Measurements from ENCODE around the gene GALNT8. TPM values are rescaled to one million over a fixed set of nuclear protein-coding genes. Genes with fewer than 3 reads are reported as not detected.
"Not testable (repeated sequence)": the region's sequence is repeated elsewhere in the genome, so short reads cannot be mapped to it uniquely, and the experiment has no call there.

The GALNT8 gene
- total and polyA plus RNA-seq, 2 donors: 0.60 to 2.9 TPM

DNA sequence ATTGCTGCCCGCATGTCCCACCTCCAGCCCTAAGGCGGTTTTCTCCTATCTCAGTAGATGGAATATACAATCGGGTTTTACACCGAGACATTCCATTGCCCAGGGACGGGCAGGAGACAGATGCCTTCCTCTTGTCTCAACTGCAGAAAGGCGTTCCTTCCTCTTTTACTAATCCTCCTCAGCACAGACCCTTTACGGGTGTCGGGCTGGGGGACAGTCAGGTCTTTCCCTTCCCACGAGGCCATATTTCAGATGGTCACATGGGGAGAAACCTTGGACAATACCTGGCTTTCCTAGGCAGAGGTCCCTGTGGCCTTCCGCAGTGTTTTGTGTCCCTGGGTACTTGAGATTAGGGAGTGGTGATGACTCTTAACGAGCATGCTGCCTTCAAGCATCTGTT lies 1.4 kb downstream of the GALNT8 start:
- H3K4me3 ChIP-seq (ENCODE audit: low read depth, low read length); H3K4me1 ChIP-seq (ENCODE audit: insufficient read depth); H3K36me3 ChIP-seq (ENCODE audit: insufficient read depth); H3K27ac ChIP-seq (ENCODE audit: low read depth); DNase-seq (ENCODE audit: extremely low spot score): not testable (repeated sequence)
- 34% methylated on average over 11 of the region's 11 CpGs for WGBS

DNA sequence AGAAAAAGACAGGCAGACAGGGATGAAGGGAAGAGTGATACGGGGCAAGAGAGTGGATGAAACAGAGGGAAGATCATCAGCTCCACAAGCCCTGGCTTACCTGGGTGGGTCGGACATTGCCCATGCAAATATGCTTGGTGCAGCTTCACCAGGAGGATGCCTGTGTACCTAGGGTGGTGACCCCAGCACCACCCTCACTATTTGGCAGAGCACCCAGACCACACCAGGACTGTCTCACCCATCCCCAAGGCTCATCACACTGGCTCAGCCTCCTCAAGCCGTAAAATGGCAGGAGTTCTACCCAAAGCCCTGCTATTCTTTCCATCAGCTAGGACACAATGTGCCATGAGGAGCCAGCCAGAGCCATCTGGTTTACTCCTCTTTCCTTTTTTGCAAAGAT lies 3.0 kb downstream of the GALNT8 start:
- Histone ChIP-seq H3K4me3 (ENCODE audit: low read depth, low read length) (no peak overlapping the region), H3K4me1 (ENCODE audit: insufficient read depth) (no peaks in the 10 kb centered on the region), H3K36me3 (ENCODE audit: insufficient read depth) (no peaks in the 10 kb centered on the region), H3K27ac (ENCODE audit: low read depth) (no peak overlapping the region)
- no peak for DNase-seq (ENCODE audit: extremely low spot score)
- 89% methylated on average over 3 of the region's 3 CpGs for WGBS

DNA sequence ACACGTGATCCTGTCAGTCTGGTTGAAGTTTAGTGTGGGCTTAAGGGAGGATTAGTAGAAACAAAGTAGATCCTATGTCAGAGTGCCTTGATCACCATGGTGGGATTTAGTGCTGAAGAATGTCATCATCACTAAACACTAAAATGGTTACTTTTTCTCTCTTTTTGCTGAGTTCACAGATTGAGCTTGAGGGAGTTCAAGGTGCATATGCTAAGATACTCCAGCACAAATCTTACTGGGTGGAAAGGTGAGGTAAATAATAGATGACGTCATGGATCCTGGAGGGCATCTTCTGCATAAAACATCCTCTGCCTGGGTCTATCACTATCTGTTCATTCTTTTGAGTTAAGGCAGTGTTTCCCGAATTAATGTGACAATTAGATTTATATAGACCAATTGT lies 4.9 kb downstream of the GALNT8 start:
- H3K4me3 ChIP-seq (ENCODE audit: low read depth, low read length): no peak overlapping the region
- no peaks in the 10 kb centered on the region for H3K4me1 ChIP-seq (ENCODE audit: insufficient read depth)
- 75% methylated on average over 3 of the region's 3 CpGs for WGBS
- DNase-seq (ENCODE audit: extremely low spot score): no peak
- no peaks in the 10 kb centered on the region for H3K36me3 ChIP-seq (ENCODE audit: insufficient read depth)
- H3K27ac ChIP-seq (ENCODE audit: low read depth): no peak overlapping the region

DNA sequence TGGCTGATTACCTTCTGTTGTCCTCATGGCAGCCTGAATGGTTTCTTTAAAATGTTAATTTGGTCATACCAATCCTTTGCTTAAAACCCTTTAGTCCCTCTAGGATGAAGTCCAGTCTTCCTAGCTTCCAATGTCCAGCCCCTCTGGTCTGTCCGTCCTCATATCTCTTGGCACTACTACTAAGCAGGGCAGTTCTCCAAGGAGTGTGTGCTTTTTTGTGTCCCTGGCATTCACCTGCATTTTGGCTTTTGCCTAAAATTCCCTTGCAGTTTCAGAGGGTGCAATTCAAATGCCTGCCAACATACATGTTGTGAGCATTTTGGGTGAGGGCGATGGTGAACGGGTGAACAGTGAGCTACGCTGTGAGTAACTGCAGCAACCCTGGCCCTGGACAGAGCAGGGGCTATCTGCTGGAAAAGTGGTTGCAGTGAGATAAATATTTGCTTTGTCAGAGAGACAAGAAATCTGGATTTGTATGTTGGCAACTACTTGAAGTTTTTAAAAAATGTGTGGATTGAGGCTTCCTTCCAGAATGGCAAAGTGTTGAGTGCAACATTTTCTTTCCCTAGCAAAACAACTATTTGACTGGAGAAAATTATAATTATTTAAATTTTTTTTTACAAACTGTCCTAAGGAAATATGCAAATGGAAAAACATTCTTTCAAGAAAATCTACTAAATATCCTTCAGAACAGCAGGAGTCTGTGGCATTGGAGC lies 14.6 kb downstream of the GALNT8 start:
- Histone ChIP-seq H3K27ac (ENCODE audit: low read depth) (no peak overlapping the region), H3K4me1 (ENCODE audit: insufficient read depth) (no peaks in the 10 kb centered on the region), H3K36me3 (ENCODE audit: insufficient read depth) (no peaks in the 10 kb centered on the region), H3K4me3 (ENCODE audit: low read depth, low read length) (no peak overlapping the region)
- WGBS: 40% methylated on average over 4 of the region's 4 CpGs
- no peak for DNase-seq (ENCODE audit: extremely low spot score)

DNA sequence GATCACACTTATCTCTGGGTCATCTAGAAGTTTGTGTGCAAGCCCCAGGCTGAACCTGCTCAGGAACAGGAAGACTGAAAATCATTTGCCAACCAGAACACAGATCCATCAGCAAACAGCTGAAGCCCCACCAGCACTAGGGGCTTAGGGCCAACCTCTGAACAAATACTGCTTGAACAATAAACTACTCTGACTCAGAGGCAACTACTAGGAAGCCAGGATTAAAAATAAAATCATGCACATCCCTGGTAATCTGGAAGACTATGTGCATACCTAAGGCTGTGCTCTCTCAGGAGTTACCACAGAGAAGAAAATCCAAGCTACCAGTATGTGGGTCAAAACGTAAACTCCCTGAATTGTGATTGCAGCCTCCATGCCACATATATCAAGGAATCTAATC lies 15.9 kb downstream of the GALNT8 start:
- Histone ChIP-seq H3K4me3 (ENCODE audit: low read depth, low read length) (no peak overlapping the region), H3K36me3 (ENCODE audit: insufficient read depth) (no peaks in the 10 kb centered on the region), H3K4me1 (ENCODE audit: insufficient read depth) (no peaks in the 10 kb centered on the region), H3K27ac (ENCODE audit: low read depth) (no peak overlapping the region)
- no peak for DNase-seq (ENCODE audit: extremely low spot score)
- 51% methylated on average over 1 of the region's 1 CpG for WGBS

DNA sequence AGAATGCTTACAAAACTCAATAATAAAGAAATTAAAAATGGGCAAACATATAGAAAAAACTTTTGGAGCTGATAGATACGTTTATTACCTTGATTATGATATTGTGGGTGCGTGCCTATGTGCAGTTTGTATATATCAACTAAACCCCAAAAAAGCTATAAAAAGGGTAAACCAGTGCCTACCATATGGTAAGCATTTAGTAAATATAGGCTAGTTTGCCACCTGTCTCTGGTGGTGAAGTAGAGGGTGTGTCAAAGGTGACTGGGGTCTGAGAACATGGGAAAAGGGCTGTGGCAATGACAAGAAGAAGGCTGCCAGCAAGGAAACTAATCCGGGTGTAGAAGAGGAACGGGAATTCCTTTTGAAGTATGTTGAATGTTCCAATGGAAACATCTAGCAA lies 18.3 kb downstream of the GALNT8 start:
- DNase-seq (ENCODE audit: extremely low spot score): no peak
- no peak overlapping the region for H3K27ac ChIP-seq (ENCODE audit: low read depth)
- no peaks in the 10 kb centered on the region for H3K4me1 ChIP-seq (ENCODE audit: insufficient read depth)
- H3K36me3 ChIP-seq (ENCODE audit: insufficient read depth): no peaks in the 10 kb centered on the region
- no peak overlapping the region for H3K4me3 ChIP-seq (ENCODE audit: low read depth, low read length)
- 70% methylated on average over 4 of the region's 4 CpGs for WGBS

DNA sequence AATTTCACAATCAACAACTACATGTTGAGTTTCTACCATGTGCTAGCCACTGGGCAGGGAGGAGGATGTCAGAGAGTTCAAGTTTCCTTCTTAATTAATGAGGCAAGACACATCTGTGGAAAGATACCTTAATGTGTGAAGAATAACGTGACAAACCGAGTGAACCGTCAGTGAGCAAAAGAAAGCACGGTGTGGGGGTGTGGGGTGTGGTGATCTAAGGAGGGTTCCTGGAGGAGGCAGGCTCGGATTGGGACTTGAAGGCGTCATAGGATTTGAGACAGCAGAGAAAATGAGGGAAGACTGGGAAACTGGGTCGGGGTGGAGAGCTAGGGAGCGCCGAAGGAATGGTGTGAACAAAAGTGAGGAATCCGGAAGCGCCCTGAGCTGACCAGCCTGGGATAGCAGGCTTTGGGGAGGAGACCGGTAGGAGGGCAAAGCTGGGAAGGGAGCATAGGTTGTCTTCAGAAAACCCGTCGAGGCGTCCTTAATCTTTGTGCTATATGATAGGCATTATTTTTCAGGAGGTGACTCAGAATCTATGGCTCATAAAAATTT lies 22.3 kb downstream of the GALNT8 start:
- Histone ChIP-seq H3K27ac (ENCODE audit: low read depth) (no peak overlapping the region), H3K4me3 (ENCODE audit: low read depth, low read length) (no peak overlapping the region), H3K4me1 (ENCODE audit: insufficient read depth) (no peaks in the 10 kb centered on the region), H3K36me3 (ENCODE audit: insufficient read depth) (no peaks in the 10 kb centered on the region)
- 84% methylated on average over 15 of the region's 15 CpGs for WGBS
- DNase-seq (ENCODE audit: extremely low spot score): no peak

DNA sequence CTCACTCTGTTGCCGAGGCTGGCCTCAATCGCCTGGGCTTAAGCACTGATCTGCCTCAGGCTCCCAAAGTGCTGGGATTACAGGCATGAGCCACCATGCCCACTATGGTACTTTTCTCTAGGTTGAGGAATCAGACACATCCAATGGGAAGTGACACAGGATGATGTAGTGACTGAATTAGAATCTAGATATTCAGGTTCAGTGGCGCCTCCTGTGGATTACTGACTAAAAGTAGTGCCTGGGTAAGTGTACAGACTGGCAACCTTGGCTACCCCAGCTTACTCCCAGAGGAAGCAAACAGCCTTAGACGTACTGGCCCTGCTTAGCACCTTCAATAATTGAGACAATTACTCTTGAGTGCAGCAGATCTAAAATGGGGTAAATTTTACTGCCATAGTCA lies 22.8 kb downstream of the GALNT8 start:
- Histone ChIP-seq H3K36me3 (ENCODE audit: insufficient read depth) (no peaks in the 10 kb centered on the region), H3K27ac (ENCODE audit: low read depth) (no peak overlapping the region), H3K4me3 (ENCODE audit: low read depth, low read length) (no peak overlapping the region), H3K4me1 (ENCODE audit: insufficient read depth) (no peaks in the 10 kb centered on the region)
- no peak for DNase-seq (ENCODE audit: extremely low spot score)
- WGBS: 78% methylated on average over 4 of the region's 4 CpGs

DNA sequence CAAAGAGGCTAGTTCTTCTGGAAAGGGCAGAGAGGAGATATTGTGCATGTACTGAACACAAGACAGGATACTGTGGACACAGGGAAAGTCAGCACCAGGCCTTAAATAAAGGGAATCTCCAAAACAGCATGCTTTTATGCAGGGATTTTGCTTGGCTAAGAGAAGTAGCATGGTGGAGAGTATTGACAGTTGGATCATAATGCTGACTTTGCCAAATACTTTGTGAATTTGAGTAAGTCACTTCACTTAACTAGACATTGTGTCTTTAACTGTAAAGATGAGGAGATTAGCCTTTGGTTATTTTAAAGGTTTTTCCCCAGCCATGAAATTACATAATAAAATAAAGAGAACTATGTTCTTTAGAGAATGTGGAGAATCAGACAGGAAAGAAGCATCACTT lies 24.5 kb downstream of the GALNT8 start:
- no peak for DNase-seq (ENCODE audit: extremely low spot score)
- no peaks in the 10 kb centered on the region for H3K36me3 ChIP-seq (ENCODE audit: insufficient read depth)
- H3K27ac ChIP-seq (ENCODE audit: low read depth): no peak overlapping the region
- H3K4me3 ChIP-seq (ENCODE audit: low read depth, low read length): no peak overlapping the region
- no peaks in the 10 kb centered on the region for H3K4me1 ChIP-seq (ENCODE audit: insufficient read depth)

DNA sequence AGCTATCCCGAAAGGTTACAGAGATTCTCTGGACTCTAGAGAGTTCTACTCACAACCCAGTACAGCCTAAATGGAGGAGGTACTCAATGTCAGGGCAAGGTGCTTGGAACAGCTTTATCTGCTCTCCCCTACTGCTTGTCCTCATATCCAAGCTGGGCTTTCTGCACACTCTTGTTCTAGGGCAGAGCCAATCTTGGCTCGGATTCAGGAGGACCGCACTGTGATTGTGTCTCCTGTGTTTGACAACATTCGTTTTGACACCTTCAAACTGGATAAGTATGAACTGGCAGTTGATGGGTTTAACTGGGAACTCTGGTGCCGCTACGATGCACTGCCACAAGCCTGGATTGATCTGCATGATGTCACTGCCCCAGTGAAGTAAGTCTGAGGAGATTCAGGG lies 25.0 kb downstream of the GALNT8 start:
- Histone ChIP-seq H3K4me1 (ENCODE audit: insufficient read depth) (no peaks in the 10 kb centered on the region), H3K4me3 (ENCODE audit: low read depth, low read length) (no peak overlapping the region), H3K36me3 (ENCODE audit: insufficient read depth) (no peaks in the 10 kb centered on the region), H3K27ac (ENCODE audit: low read depth) (no peak overlapping the region)
- 88% methylated on average over 6 of the region's 6 CpGs for WGBS
- no peak for DNase-seq (ENCODE audit: extremely low spot score)

DNA sequence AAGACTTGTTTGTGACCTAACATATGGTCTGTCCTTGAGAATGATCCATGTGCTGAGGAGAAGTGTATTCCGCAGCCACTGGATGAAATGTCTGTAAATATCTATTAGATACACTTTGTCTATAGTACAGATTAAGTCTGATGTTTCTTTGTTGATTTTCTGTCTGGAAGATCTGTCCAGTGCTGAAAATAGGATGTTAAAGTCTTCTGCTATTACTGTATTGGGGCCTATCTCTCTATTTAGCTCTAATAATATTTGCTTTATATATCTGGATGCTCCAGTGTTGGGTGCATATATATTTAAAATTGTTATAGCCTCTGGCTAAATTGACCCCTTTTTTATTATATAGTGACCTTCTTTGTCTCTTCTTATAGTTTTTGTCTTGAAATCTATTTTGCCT lies 31.5 kb downstream of the GALNT8 start:
- not testable (repeated sequence) for H3K4me1 ChIP-seq (ENCODE audit: insufficient read depth); H3K4me3 ChIP-seq (ENCODE audit: low read depth, low read length); DNase-seq (ENCODE audit: extremely low spot score); H3K27ac ChIP-seq (ENCODE audit: low read depth); H3K36me3 ChIP-seq (ENCODE audit: insufficient read depth)
- 86% methylated on average over 1 of the region's 1 CpG for WGBS

DNA sequence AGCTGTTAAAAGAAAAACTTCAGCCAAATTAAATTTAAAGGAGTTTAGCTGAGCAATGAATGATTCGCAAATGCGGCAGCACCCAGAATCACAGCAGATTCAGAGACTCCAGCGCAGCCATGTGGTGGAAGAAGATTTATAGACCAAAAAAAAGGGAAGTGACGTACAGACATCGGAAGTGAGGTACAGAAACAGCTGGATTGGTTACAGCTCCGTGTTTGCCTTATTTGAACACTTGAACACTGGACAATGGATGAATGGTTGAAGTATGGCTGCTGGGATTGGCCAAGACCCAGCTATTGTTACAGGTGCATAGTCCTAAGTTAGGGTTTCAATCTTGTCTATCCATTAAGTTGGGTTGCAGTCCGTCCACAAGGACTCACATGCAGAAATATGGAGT lies 42.6 kb downstream of the GALNT8 start:
- 85% methylated on average over 7 of the region's 7 CpGs for WGBS
- DNase-seq (ENCODE audit: extremely low spot score): no peak
- Histone ChIP-seq H3K4me1 (ENCODE audit: insufficient read depth) (no peaks in the 10 kb centered on the region), H3K4me3 (ENCODE audit: low read depth, low read length) (no peak overlapping the region), H3K27ac (ENCODE audit: low read depth) (no peak overlapping the region), H3K36me3 (ENCODE audit: insufficient read depth) (no peaks in the 10 kb centered on the region)

DNA sequence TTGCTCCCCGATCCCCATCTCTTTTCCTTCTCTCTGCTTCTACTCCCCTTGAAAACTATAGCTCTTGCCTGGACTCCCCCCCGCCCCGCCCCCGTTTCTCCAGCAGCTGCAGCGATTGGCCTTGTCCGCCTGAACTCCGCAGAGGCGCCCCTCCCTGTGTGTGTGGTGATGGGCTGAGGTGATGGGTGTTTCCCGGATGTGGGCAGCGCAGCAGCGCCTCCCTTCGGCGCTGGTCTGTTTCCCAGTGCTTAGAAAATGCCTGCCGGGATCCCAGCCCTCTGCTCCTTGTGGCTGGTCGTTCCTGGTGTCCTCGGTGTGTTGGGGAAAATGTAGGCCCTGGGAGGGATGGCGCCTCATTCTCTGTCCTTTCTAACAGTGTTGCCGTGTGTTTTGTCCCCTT lies 43.3 kb downstream of the GALNT8 start:
- H3K4me1 ChIP-seq (ENCODE audit: insufficient read depth): no peaks in the 10 kb centered on the region
- no peak overlapping the region for H3K27ac ChIP-seq (ENCODE audit: low read depth)
- no peaks in the 10 kb centered on the region for H3K36me3 ChIP-seq (ENCODE audit: insufficient read depth)
- 26% methylated on average over 18 of the region's 18 CpGs for WGBS
- no peak for DNase-seq (ENCODE audit: extremely low spot score)
- no peak overlapping the region for H3K4me3 ChIP-seq (ENCODE audit: low read depth, low read length)

DNA sequence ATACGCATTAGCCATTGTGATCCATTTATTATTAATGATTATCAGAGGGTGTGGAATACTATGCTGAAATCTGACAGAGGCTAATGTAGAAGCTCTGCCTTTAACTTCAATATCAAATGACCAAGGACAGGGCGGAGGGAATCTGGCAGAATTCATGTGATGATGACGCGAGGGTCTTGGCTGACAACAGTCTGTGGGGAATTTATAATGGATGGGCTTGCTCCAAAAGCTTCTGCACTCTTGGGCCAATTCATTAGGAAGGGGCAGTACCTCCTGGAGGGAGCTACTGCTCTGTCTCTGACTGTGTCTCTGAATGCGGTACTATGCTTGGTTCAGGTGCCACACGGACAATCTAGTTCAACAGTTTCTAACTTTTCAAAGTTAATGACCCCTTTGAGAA lies 46.2 kb downstream of the GALNT8 start:
- Histone ChIP-seq H3K36me3 (ENCODE audit: insufficient read depth) (no peaks in the 10 kb centered on the region), H3K4me1 (ENCODE audit: insufficient read depth) (no peaks in the 10 kb centered on the region), H3K27ac (ENCODE audit: low read depth) (no peak overlapping the region), H3K4me3 (ENCODE audit: low read depth, low read length) (no peak overlapping the region)
- WGBS: 82% methylated on average over 6 of the region's 6 CpGs
- no peak for DNase-seq (ENCODE audit: extremely low spot score)

DNA sequence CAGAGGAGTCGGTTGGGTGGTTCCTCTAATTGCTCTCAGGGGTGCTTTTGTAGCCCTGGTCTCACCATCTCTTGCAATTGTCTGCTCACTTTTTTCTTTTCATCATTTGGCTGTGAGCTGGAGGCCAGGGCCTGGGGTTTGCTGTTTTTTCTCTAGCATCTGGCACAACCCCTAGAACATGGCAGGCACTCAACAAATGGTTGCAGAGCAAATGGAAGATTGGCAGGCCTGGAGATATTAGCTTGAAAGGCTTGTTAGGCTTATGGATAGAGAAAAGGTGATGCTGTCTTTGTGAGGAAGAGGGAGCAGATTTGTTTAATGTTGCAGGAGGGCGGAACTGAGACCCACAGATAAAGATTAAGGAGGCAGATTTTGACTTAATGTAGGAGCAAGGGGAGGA lies 47.0 kb downstream of the GALNT8 start:
- 81% methylated on average over 2 of the region's 2 CpGs for WGBS
- H3K27ac ChIP-seq (ENCODE audit: low read depth): no peak overlapping the region
- H3K4me3 ChIP-seq (ENCODE audit: low read depth, low read length): no peak overlapping the region
- no peak for DNase-seq (ENCODE audit: extremely low spot score)
- no peaks in the 10 kb centered on the region for H3K4me1 ChIP-seq (ENCODE audit: insufficient read depth)
- H3K36me3 ChIP-seq (ENCODE audit: insufficient read depth): no peaks in the 10 kb centered on the region
